Ovary (tissue), 9 donors: Measurements from ENCODE around the gene ALG14. TPM values are rescaled to one million over a fixed set of nuclear protein-coding genes. Genes with fewer than 3 reads are reported as not detected.
A peak's percentile ranks its signal among the peaks of the same experiment; 100 is the strongest.

Source experiments
- DNase-seq, 5 donors: peaks; one replicate each; pipeline ENCODE4 v3.0.0-alpha.2; 2019 to 2020
- H3K27ac ChIP-seq, 2 donors: fragments of 200-600 bp; one replicate each; pipeline versions ENCODE4 v1.5.1 to v1.8.0; 2019 to 2022
- H3K27me3 ChIP-seq: fragments of 200-600 bp; one replicate; pipeline ENCODE4 v1.8.0; 2022
- H3K36me3 ChIP-seq: fragments of 200-600 bp; sonication (generic); one replicate; pipeline ENCODE4 v1.5.1; 2019
- H3K4me1 ChIP-seq: one replicate; pipeline ENCODE4 v1.8.1; 2013; ENCODE audit warnings: mild to moderate bottlenecking, moderate library complexity; ENCODE audit not compliant: insufficient read depth
- H3K4me3 ChIP-seq: fragments of 200-600 bp; sonication (generic); one replicate; pipeline ENCODE4 v1.5.1; 2017
- H3K9me3 ChIP-seq, 2 donors: fragments of 200-600 bp in 1 of 2; sonication (generic) in 1 of 2; one replicate each; pipeline versions ENCODE4 v1.5.1 to v1.8.1; 2013 to 2019; ENCODE audit warnings: mild to moderate bottlenecking in 1 of 2, moderate library complexity in 1 of 2
- EP300 ChIP-seq: sonication (generic); formaldehyde crosslinking; IDR thresholded peaks from one replicate; pipeline ENCODE4 v1.6.1; 2017; ENCODE audit warnings: antibody characterized with exemption
- POLR2A ChIP-seq: fragments of 450-650 bp; IDR thresholded peaks from one replicate; pipeline ENCODE4 v1.6.1; 2017; ENCODE audit warnings: antibody characterized with exemption, mild to moderate bottlenecking, moderate library complexity
- WGBS, 3 donors: extraction: QIAGEN DNeasy Blood & Tissue Kit in 1 of 3; methylation state at CpG; one replicate each; pipeline versions ENCODE4 v1.1.5 to v1.1.7; 2013 to 2017; 5-methylcytosine and 5-hydroxymethylcytosine counted together
- intact Hi-C, 4 donors: fragments of 100-400 bp; cut with DNase I; formaldehyde crosslinking; loops; one replicate each; pipeline versions ENCODE4 v1.11.0 to v1.15.1; 2022 to 2023
- polyA plus RNA-seq, 2 donors: library from polyadenylated mRNA; stranded (reverse); fragments of 200-250 nt in 1 of 2; fragments of 350-450 nt in 1 of 2; fragmentation: Illumina TruSeq in 1 of 2; extraction: RNeasy Lipid Tissue Mini Kit (QIAGEN cat#74804) in 1 of 2; gene quantifications; one replicate each; pipeline ENCODE4 v1.2.3, GENCODE V29; 2013 to 2014
- total RNA-seq, 7 donors: library from RNA; depleted of rRNA in 2 of 7; stranded (reverse); fragments of >200 nt in 2 of 7; fragmentation: NEBNext Ultra II Directional in 3 of 7; extraction: Animal tissue kit (Norgen Biotek cat#: 25700) in 3 of 7; gene quantifications; one replicate each; pipeline versions ENCODE4 v1.1.0 to v1.2.4, GENCODE V29; 2016 to 2023
- TF ChIP-seq, protein P1 (sequence below), 3 donors: fragments of 450-650 bp in 2 of 3; fragments of 200-600 bp in 1 of 3; IDR thresholded peaks; one replicate each; pipeline versions ENCODE4 v1.5.1 to v1.8.0; 2016 to 2022; ENCODE audit warnings: antibody characterized with exemption in 3 of 3, mild to moderate bottlenecking in 1 of 3
- donor health status: DM: no; HTN: no; CAD: no; lungs with moderate emphysema.
- donor health status: DM: no; HTN: no; CAD: no.
- donor health status: Bipolar disorder and iron deficiency.
- donor health status: DM: yes; HTN: yes; CAD: no.
- donor health status: DM: no; HTN: no; CAD: no.
- donor health status: DM: yes; HTN: yes; CAD: no.

Gene ALG14
- total and polyA plus RNA-seq, 9 donors: 1.2 to 16.3 (median 3.6) TPM

DNA sequence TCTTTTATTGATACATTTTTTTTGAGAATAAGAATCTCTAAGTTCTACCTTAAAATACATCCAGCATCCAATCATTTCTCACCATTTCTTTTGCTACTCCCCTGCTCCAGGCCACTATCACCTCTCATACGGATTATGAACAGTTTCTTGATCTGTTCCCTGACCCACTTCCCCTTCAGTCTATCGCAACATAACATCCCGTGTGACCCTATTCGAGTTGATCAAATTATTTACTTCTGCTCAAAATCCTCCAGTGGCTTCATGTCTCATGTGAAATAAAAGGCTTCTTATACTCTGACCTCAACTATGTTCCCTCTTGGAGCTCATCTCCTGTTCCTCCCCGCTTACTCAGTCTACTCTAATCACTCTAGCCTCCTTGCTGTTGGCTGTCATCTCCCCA lies 5.2 kb downstream of the ALG14 start:
- Histone ChIP-seq H3K36me3 (no peaks in the 10 kb centered on the region), H3K4me3 (no peak overlapping the region), H3K27me3 (no peaks in the 10 kb centered on the region), H3K9me3 (no peaks in the 10 kb centered on the region), H3K27ac (no peak overlapping the region), H3K4me1 (no peaks in the 10 kb centered on the region)
- no peak for DNase-seq
- WGBS, 3 donors: 78 to 90% (median 90%) methylated on average over 5 of the region's 5 CpGs
- TF ChIP-seq EP300 (no peak), POLR2A (no peak)
- TF ChIP-seq, protein P1, sequence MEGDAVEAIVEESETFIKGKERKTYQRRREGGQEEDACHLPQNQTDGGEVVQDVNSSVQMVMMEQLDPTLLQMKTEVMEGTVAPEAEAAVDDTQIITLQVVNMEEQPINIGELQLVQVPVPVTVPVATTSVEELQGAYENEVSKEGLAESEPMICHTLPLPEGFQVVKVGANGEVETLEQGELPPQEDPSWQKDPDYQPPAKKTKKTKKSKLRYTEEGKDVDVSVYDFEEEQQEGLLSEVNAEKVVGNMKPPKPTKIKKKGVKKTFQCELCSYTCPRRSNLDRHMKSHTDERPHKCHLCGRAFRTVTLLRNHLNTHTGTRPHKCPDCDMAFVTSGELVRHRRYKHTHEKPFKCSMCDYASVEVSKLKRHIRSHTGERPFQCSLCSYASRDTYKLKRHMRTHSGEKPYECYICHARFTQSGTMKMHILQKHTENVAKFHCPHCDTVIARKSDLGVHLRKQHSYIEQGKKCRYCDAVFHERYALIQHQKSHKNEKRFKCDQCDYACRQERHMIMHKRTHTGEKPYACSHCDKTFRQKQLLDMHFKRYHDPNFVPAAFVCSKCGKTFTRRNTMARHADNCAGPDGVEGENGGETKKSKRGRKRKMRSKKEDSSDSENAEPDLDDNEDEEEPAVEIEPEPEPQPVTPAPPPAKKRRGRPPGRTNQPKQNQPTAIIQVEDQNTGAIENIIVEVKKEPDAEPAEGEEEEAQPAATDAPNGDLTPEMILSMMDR (IDR thresholded peaks at IDR 0.05): no peak
- intact Hi-C loops: no loop called here

- H3K27ac ChIP-seq: no peak overlapping the region
- no peaks in the 10 kb centered on the region for H3K9me3 ChIP-seq
- 75 to 82% (median 79%) methylated on average over 2 of the region's 2 CpGs for WGBS, 3 donors
- TF ChIP-seq EP300 (no peak), POLR2A (no peak)
- TF ChIP-seq, protein P1 (IDR thresholded peaks at IDR 0.05): no peak
- intact Hi-C loops: no loop called here
- H3K4me3 ChIP-seq: no peak overlapping the region
- no peaks in the 10 kb centered on the region for H3K36me3 ChIP-seq
- no peaks in the 10 kb centered on the region for H3K4me1 ChIP-seq
- H3K27me3 ChIP-seq: no peaks in the 10 kb centered on the region
- no peak for DNase-seq
Measured at GRCh38 chr1:95067062-95067461, 5.7 kb downstream of the ALG14 start.

DNA sequence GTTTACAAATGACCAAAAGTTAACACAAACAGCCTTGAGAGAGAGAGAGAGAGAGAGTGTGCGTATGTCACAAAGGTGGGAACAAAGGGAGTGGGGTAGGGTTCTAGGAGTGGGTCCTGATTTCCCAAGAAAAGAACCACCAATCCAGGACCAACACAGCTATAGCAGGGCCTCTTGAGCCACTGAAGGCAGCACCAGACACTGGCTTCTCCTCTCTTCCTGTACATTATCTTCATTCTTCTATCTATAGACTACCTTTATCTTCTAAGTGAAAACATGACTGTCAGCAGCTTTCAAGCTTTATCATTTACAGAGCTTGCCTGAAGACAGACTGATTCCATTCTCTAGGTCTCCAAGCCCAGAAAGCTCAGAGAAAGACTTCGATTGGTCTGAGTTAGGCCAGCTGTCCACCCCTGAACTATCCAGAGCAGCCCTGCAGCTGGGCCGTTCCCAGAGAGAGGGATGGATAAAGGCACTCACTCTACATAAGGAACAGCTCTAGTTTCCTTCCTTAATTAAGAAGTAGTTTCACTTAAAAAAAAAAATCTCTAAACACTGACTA lies 11.2 kb downstream of the ALG14 start:
- Histone ChIP-seq H3K4me3 (no peak overlapping the region), H3K36me3 (no peaks in the 10 kb centered on the region), H3K4me1 (no peaks in the 10 kb centered on the region), H3K9me3 (no peaks in the 10 kb centered on the region), H3K27me3 (no peaks in the 10 kb centered on the region), H3K27ac (no peak overlapping the region)
- 56 to 61% (median 56%) methylated on average over 3 of the region's 3 CpGs for WGBS, 3 donors
- intact Hi-C loops: no loop called here
- TF ChIP-seq, protein P1 (IDR thresholded peaks at IDR 0.05): no peak
- TF ChIP-seq EP300 (no peak), POLR2A (no peak)
- no peak for DNase-seq

DNA sequence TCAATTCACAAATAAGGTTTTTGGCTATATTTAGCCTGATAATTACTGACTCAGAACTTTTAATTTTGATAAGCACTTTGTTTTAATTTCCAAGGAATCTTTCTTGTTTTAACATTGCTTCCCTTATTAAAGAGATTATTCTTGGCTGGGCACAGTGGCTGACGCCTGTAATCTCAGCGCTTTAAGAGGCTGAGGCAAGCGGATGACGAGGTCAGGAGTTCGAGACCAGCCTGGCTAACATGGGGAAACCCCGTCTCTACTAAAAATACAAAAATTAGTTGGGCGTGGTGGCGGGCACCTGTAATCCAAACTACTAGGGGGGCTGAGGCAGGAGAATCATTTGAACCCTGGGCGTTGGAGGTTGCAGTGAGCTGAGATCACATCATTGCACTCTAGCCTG lies 13.8 kb downstream of the ALG14 start:
- 20 to 43% (median 27%) methylated on average over 9 of the region's 9 CpGs for WGBS, 3 donors
- Histone ChIP-seq H3K27me3 (no peaks in the 10 kb centered on the region), H3K4me1 (no peaks in the 10 kb centered on the region), H3K36me3 (no peaks in the 10 kb centered on the region), H3K9me3 (no peaks in the 10 kb centered on the region), H3K4me3 (no peak overlapping the region), H3K27ac (no peak overlapping the region)
- TF ChIP-seq POLR2A: no peak
- TF ChIP-seq, protein P1 (IDR thresholded peaks at IDR 0.05): no peak
- peak in 2 of 5 donors; percentile 21 to 53 for DNase-seq
- intact Hi-C loops: no loop called here
